T-helper 1 cell (primary cell): ENCODE results near the gene SPRED2.

Source experiments
- DNase-seq, 5 donors: peaks; one replicate each; pipeline ENCODE4 v3.0.0-alpha.2; 2012 to 2020

Gene SPRED2

GRCh38 chr2:65413610-65414009, 18.8 kb downstream of the SPRED2 start:
- DNase-seq = no peak

- no peak for DNase-seq
These were observed 19.3 kb downstream of the SPRED2 start for GRCh38 chr2:65413106-65413505.

- no peak for DNase-seq
These were observed 21.2 kb downstream of the SPRED2 start for GRCh38 chr2:65411056-65411795.

GRCh38 chr2:65409045-65409444, 23.4 kb downstream of the SPRED2 start:
- no peak for DNase-seq

GRCh38 chr2:65407240-65407639, 25.2 kb downstream of the SPRED2 start:
- DNase-seq = no peak

- DNase-seq = no peak
These were observed 27.3 kb downstream of the SPRED2 start for GRCh38 chr2:65404988-65405697.

GRCh38 chr2:65403529-65403915, 28.9 kb downstream of the SPRED2 start:
- no peak for DNase-seq

GRCh38 chr2:65402780-65403528, 29.4 kb downstream of the SPRED2 start:
- DNase-seq = no peak

- no peak for DNase-seq
These were observed 30.1 kb downstream of the SPRED2 start for GRCh38 chr2:65402323-65402722.

GRCh38 chr2:65397122-65397521, 35.3 kb downstream of the SPRED2 start:
- DNase-seq = peak in 1 of 5 donors; percentile 6

GRCh38 chr2:65396348-65397026, 35.9 kb downstream of the SPRED2 start:
- DNase-seq = no peak

GRCh38 chr2:65395621-65396347, 36.6 kb downstream of the SPRED2 start:
- DNase-seq = no peak

- no peak for DNase-seq
These were observed 38.5 kb downstream of the SPRED2 start for GRCh38 chr2:65393743-65394422.

GRCh38 chr2:65393046-65393445, 39.4 kb downstream of the SPRED2 start:
- no peak for DNase-seq

GRCh38 chr2:65392609-65393008, 39.8 kb downstream of the SPRED2 start:
- no peak for DNase-seq

GRCh38 chr2:65390134-65390533, 42.3 kb downstream of the SPRED2 start:
- DNase-seq = peak in 1 of 5 donors; percentile 20

- DNase-seq = no peak
These were observed 42.9 kb downstream of the SPRED2 start for GRCh38 chr2:65389476-65389875.

- DNase-seq = no peak
These were observed 43.6 kb downstream of the SPRED2 start for GRCh38 chr2:65388596-65389390.

GRCh38 chr2:65388051-65388531, 44.3 kb downstream of the SPRED2 start:
- DNase-seq = no peak

GRCh38 chr2:65386989-65387388, 45.4 kb downstream of the SPRED2 start:
- DNase-seq = no peak

GRCh38 chr2:65386344-65386743, 46.1 kb downstream of the SPRED2 start:
- no peak for DNase-seq
